Measurements from ENCODE around the gene MRLN.
"Not testable (repeated sequence)": the region's sequence is repeated elsewhere in the genome, so short reads cannot be mapped to it uniquely, and the experiment has no call there.

- TF ChIP-seq, protein P1, sequence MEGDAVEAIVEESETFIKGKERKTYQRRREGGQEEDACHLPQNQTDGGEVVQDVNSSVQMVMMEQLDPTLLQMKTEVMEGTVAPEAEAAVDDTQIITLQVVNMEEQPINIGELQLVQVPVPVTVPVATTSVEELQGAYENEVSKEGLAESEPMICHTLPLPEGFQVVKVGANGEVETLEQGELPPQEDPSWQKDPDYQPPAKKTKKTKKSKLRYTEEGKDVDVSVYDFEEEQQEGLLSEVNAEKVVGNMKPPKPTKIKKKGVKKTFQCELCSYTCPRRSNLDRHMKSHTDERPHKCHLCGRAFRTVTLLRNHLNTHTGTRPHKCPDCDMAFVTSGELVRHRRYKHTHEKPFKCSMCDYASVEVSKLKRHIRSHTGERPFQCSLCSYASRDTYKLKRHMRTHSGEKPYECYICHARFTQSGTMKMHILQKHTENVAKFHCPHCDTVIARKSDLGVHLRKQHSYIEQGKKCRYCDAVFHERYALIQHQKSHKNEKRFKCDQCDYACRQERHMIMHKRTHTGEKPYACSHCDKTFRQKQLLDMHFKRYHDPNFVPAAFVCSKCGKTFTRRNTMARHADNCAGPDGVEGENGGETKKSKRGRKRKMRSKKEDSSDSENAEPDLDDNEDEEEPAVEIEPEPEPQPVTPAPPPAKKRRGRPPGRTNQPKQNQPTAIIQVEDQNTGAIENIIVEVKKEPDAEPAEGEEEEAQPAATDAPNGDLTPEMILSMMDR (conservative IDR thresholded peaks at IDR 0.05; ENCODE audit: low read depth, low read length), result not testable (repeated sequence)
- TF ChIP-seq EZH2 (IDR thresholded peaks at IDR 0.05; ENCODE audit: borderline replicate concordance, low read depth, low read length, poor library complexity, severe bottlenecking), result not testable (repeated sequence)
Measured at GRCh38 chr10:59732849-59733248, 20.4 kb downstream of the MRLN start.

Measured in A673 (cell line).